ENCODE results near the gene KIF26B.

- TF ChIP-seq CTCF (IDR thresholded peaks at IDR 0.05; ENCODE audit: low read length) (no peak), EZH2 (IDR thresholded peaks at IDR 0.05; ENCODE audit: borderline replicate concordance, low read length) (no peak)
These were observed 115.3 kb downstream of the KIF26B start for GRCh38 chr1:245270063-245270462.
